NCI-H146 (cell line): Measurements from ENCODE around the gene RRAS.

ENCODE experiments used
- DNase-seq: peaks from one replicate; lab custom pipeline; 2025; lab: John Stamatoyannopoulos, UW

Gene RRAS

DNA sequence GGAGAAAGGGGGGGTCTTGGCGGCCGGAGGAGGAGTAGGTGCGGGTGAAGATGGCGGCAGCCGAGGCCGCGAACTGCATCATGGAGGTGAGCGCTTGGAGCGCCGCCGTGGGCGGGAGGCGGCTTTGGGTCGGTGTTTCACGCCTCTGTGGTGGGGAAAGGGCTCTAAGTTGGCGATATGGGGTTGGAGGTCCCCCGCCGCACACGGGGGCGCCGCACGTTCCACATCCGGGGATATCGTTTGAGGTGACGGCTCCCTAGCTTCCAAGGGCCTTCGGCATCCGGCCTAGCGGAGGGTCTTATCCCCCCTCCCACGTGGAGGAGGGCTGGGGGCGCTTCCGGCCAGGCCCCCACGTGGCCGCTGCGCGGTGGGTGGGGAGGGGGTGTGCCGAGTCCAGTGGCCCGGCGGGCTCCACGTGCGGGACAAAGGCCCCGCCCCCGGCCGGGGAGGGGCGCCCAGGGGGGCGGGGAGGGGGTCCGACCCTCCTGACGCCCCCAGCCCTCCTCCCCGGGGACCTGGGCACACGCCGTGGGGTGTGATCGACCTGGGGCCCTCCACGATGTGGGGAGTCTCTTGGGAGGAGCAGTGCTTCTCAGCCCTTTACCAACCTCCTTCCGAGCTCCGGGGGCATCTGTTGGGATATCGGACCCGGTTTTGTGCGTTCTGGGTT is 37.4 kb upstream of the RRAS start, which contains the start of gene PRMT1:
Gene PRMT1, plus strand, starts transcription at position 41 of the 670 bp plus-strand sequence. Its CDS starts 10 bp downstream, at position 51.
- DNase-seq: peak; percentile 78

DNA sequence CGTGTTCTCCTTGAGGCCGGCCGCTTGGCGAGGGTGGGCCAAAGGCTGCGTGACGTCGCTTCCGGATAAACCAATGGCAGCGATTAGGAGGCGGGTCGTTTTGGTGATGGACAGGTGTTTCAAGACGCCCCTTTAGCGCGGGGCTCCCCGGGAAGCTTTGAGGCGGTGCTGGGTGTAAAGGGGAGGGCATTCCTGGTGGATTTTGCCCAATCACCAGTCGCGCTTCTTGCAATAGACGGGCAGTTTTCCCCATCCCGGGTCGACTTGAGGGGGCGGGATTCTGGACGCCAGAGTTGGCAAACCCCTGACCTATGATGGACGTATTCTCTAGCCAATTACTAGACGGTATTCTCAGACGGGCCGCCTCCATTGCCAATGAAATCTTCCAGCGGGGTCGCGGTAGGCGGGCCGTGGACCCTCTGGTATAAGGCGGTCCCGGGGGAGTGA is 36.9 kb upstream of the RRAS start:
- peak; percentile 100 for DNase-seq

DNA sequence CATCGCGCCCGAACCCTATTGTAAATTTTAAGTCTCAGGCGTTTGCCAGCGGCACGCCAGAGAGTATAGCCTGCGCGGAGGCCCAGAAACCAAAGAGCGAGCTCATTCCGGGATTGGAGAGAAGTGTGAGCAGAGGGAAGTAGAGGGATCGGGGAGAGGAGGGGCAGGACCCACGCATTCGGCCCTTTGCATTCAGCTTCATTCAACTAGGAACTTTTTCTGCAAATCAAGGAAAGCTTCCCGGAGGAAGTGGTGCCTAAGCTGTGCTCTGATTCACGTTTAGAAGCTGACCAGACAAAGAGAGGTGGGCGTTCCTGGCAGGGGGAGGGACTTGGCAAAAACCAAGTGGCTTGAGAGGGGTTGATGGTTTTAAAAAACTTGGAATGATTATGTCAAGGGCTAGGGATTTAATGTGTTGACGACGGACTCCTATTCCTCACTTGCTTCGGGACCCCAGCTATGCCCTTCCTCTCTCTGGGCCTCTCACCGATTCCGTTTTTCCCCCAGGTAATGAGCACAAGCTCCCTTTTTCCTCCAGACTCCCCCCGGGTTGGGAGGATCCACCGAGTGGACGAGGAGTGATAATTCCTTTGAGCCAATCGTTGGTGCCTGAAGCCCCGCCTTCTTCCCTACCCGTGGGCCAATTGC is 36.3 kb upstream of the RRAS start:
- DNase-seq: peak; percentile 95

DNA sequence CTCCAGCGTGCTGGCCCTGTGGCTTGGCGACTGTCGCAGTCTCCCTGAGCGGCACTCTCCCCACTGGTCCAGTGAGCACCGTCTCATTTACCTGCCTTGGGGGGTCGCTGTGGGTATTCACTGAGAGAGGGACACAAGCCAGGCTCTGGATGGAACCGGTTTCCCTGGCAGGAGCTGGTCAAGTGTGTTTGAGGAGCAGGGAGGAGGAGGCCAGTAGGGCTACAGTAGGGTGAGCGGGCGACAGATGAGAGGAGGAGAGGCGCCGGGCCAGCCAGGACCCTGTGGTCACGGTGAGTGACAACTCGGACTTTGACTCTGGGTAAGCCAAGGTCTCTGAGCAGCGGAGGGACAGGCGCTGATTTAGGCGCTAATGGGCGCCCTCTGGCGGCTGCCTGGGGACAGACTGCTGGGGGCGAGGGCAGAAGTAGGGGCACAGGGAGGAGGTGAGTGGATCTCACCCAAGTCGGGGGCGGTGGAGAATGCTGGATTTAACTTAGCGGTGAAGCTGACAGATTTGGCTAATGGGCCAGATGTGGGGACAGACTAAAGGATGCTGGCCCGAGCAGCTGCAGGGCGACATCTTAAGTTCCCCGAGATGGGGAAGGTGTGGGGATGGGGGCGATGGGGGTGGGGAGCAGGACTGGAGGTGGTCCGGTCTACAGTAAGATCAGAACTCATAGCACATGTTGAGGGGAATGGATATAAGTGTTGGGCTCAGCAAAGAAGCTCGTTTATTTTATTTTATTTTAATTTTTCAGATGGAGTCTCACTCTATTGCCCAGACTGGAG is 32.4 kb upstream of the RRAS start:
- DNase-seq: peak; percentile 82

DNA sequence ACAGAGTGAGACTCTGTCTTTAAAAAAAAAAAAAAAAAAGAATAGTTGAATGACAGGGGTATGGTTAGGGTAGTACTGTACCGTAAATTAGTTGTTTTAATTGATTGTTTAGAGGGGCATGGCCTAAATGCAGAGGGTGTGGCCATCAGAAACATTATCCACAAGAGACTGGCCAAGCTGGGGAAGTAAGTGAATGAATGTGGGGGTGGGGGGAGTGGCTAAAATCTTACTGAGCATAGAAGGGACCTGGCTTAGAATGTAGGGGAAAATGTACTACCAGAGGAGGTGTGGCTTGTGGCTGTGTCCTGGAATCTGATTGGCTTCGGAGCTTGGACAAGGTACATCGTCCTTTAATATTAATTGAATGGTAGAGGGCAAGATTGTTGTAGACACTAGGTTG is 29.6 kb upstream of the RRAS start:
- DNase-seq: no peak

DNA sequence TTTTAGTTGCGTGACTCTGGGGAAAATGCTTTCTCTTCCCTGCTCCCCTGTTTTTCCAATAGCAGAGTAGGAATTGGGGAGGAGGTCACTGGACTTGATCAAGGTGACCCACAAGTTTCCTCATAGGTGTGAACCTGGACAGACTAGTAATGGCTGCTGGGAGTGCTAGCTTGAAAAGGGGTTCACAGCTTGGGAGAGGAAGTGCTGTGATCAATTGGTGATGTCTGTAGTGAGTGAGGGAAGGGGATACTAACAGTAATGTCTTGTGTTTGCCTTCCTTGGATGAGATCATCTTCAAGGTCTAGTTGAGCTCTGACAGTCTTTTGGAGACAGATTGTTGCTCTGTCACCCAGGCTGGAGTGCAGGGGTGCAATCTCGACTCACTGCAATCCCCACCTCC is 27.5 kb upstream of the RRAS start:
- no peak for DNase-seq

DNA sequence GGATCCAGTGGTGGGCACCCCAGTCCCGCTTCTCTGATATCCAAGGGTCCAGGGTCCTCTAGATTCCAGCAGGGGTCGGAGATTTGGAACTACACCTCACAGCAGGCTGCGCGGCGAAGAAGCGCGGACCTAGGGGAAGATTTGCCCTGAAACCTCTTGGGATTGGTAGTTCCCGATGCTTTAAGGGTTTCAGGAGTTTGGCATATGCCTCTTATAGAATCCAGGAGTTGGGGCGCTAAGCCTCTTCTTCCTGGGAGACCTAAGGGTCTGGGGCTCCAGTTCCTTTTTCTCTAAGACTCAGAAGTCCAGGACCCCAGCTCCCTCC is 26.1 kb upstream of the RRAS start:
- DNase-seq: no peak

DNA sequence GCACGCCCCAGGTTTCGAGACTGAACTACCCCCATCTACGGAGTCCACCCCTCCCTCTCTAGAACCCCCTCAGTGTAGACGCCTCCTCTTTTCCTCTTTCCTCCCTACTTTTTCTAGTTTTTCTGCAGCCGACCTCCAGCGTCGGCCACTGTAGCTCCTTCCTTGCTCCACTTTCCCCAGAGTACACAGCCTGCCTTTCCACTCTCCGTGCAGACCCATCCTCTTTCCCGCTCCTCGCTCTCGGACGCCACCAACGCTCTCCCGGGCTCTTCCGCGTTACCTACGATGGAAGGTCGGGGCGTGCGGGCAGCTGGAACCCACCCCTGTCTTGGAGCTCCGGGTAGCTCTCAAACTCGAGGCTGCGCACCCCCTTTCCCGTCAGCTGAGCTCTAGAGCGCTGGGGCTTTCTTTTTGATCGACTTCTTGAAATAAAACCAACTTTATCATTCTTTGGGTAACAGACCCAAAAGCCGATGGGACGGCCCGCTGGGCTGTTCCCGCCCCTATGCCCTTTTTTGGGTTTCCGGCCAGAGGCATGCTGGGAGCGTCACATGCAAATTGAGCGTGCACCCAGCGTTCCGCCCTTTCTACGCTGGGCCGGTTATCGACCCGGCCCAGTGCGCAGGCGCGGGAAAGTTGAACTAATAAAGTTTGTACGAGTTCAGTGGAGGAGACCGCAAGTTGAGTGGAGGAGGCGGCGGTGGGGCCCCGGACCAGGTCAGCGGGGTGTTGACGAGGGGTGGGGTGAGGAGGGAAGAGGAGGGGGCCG is 25.6 kb upstream of the RRAS start, which contains the start of the genes BCL2L12 and IRF3:
Gene BCL2L12, plus strand, starts transcription at position 583 of the 769 bp plus-strand sequence. CDS start 760 bp downstream, outside the sequence.
Gene IRF3, minus strand, starts transcription at position 507 of the 769 bp plus-strand sequence. CDS start 1,019 bp downstream, outside the sequence.
- peak; percentile 92 for DNase-seq

DNA sequence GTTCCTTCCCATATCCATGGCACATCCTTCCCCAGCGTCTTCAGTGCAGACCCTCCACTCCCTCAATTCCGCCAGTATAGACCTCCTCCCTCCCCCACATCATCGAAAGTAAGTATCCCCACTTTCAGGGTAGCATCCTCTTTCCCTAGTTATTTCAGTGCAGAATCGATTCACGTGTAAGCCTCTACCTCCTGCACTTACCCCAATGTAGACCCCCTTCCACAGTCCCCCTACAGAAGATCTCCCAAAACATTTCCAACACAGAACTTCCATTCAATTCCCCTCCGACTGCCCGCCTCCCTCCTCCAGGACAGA is 25.1 kb upstream of the RRAS start:
- no peak for DNase-seq

DNA sequence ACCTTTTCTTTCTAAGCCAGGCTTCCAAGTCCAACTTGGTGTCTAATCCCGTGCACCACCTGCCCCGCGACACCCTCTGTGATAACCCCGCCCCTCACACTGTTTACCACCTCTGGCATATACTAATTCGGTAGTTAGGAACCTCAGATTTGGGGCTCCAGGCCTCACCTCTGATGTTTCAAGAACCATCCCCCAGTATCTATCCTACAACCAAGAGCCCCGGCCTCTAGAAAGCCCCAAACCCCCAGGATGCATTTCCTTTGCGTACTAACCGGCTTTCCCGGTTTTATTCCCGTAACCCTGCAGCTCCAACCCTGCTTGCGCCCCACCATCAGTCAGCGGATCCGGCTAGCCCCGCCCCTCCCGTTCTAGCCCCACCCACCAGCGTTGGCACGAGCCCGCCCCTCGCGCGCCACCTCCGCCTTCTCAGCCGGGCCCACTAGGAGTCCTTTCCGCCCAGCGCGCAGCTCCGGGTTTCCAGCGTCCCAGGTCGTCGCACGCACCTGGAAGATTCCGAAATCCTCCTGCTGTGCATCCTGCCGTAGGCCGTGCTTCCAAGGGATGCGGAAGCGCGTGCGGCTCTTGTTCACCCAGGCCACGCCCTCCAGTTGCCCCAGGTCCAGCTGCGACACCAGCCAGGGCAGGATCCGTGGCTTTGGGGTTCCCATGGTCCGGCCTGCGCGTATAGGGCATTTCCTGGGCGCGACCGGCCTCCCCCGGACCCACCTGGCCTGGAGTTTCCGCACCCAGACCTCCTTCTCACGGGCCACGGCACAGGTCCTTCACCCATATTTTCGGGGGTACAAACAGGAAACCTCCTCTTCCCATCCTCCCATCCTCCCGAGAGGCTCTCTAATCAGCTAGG is 24.5 kb upstream of the RRAS start:
- DNase-seq: peak; percentile 96

DNA sequence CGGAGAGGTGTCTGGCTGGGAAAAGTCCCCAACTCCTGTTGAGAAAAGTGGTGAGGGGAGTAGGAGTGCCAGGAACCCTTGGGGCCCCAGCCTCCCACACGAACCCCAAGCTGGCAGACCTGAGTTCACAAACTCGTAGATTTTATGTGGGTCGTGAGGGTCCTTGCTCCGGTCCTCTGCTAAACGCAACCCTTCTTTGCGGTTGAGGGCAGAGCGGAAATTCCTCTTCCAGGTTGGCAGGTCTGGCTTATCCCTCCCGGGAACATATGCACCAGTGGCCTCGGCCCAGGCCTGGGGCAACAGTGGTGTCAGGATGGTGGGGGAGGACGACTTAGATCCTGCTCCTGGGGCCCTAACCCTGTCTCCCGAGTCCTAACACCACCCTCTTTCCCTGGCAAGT is 23.3 kb upstream of the RRAS start:
- DNase-seq: no peak

DNA sequence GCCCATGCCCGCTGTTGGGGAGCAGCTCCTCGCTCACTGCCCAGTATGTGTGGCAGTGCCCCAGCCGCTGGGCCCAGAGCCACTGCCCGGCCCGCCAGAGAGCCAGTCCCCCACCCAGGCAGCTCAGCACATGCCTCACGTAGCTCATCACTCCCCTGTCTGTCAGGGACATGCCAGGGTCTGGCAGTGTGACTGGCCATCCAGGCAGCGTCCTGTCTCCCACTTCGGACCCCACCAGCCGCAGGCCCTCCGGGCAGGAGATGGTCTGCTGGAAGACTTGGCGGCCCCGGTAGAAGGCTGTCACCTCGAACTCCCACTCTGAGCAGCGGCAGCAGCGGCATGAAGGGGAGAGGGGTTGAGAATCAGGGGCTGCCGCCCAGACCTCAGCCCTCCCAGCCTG is 22.1 kb upstream of the RRAS start:
- no peak for DNase-seq

DNA sequence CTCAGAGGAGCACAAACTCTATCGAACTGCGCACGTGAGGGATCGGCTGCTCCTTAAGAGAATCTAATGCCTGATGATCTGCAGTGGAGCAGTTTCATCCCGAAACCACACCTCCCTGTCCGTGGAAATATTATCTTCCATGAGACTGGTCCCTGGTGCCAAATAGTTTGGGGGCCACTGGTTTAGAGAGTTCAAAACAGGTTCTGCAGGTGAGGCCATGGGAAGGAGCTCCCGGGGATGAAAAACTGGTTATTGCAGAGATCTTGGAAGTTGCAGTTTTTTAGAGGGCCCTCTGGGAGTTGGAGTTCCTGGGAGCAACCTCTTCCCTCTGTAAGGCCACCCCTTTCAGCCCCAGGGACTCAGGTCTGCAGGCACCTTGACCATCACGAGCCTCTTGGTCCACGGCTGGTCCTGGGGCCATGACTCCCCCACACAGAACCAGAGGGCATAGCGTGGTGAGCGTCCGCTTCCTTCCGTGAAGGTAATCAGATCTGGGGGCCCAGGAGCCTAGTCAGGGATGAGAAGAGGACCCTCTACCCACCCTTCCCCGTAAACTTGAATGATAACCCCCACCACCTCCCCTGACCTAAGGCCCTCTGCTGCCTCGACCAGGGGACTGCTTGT is 20.5 kb upstream of the RRAS start:
- no peak for DNase-seq

DNA sequence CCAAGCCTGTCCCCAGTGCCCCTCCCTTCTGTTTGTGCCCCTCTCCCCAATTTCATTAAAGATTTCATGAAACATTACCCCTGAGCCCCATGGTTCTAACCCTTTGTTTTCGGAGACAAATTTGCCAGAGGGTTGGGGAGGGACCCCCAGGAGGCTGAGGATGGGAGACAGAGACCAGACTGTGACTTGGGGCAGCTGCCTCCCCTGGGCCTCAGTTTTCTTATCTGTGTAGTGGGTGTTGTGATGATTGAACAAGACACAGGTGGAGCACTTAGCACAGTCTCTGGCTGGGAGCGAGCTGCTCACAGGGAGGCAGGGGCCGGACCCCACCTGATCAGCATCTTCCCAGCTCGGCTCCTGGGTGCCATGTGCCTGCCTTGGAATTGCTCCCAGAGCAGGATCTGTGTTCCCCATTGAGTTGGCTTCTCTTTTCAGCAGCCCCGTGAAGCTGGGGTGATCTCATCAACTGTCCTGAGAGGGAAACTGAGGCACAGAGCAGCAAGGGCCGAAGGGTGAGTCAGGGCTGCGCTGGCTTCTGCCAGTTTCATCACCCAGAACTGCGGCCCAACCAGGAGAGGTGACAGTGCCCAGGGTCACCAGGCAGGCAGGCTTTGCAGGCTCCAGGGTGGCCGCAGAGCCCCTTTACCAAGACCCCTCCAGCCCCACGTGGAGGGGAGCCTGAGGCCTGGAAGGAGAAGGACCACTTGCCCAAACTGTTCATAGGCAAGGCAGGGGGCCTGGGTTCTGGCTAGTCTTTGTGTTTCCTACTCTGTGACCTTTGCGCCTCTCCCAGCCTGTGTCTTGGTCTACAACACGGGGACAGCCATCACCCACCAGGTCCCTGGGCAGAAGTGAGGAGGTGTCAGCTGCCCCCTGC is 18.9 kb upstream of the RRAS start:
- DNase-seq: no peak

DNA sequence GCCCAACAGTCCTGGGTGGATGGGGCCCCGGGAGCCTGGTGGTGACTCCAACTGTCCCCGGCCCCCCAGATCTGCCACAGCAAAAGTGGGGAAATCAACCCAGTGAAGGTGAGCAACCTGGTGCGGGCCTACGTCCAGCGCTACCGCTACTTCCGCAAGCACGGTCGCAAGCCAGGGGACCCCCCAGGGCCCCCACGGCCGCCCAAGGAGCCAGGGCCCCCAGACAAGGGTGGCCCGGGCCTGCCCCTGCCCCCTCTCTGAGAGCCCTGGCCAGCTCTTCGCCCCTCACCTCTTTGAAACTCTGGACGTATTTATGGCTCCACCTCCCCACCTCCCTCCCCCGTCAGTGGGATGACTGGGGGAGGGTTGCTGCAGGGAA is 18.2 kb upstream of the RRAS start:
- no peak for DNase-seq

DNA sequence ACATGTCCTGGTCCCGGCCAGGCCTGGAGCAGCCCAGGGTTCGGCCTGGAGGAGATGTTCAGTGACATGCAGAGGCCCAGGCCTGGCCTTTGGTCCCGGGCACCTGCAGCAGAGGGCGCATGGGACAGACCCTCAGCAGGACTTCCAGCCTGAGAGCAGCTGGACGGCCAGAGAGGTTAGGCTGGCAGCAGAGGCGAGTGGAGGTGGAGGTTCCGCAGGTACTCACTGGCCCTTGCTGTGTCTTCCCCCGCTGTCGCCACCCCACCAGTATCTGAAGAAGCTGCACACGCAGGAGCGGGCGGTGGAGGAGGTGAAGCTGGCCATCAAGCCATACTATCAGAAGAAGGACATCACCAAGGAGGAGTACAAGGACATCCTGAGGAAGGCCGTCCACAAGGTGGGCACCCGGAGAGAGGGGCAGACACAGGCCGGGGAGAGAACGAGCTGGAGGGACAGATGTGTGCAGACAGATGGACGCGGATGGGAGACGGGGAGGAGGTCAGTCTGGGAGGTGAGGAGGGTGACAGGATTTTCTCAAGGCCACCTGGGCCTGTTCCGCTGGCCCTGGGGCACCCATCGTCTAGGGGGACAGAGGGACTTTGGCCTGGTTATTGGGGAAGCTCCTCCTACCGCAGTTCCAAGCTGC is 17.7 kb upstream of the RRAS start:
- no peak for DNase-seq

DNA sequence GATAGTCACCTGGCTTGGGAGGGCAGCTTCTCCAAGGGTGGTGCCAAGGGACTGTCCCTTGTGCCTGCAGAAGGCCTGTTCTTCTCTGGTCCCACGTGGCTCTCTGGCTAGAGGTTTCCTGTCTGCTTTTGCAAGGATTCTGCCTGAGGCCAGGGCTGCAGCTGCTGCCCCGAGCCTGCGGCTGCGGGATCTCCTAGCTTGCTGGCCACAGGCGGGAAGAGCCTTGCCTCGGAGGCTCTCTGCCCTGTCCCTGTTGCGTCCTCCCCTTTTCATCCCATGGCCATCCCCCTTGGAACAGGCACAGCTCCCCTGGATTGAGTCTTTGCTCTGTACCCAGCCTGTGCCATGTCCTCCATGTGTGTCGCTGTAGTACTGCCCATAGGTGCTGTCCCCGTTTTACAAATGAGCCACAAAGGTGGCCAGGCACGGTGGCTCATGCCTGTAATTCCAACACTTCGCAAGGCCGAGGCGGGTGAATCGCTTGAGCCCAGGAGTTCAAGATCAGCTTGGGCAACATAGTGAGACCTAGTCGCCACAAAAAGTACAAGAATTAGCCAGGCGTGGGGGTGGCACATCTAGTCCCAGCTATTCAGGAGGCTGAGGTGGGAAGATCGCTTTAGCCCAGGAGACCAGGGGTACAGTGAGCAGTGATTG is 16.6 kb upstream of the RRAS start:
- no peak for DNase-seq

DNA sequence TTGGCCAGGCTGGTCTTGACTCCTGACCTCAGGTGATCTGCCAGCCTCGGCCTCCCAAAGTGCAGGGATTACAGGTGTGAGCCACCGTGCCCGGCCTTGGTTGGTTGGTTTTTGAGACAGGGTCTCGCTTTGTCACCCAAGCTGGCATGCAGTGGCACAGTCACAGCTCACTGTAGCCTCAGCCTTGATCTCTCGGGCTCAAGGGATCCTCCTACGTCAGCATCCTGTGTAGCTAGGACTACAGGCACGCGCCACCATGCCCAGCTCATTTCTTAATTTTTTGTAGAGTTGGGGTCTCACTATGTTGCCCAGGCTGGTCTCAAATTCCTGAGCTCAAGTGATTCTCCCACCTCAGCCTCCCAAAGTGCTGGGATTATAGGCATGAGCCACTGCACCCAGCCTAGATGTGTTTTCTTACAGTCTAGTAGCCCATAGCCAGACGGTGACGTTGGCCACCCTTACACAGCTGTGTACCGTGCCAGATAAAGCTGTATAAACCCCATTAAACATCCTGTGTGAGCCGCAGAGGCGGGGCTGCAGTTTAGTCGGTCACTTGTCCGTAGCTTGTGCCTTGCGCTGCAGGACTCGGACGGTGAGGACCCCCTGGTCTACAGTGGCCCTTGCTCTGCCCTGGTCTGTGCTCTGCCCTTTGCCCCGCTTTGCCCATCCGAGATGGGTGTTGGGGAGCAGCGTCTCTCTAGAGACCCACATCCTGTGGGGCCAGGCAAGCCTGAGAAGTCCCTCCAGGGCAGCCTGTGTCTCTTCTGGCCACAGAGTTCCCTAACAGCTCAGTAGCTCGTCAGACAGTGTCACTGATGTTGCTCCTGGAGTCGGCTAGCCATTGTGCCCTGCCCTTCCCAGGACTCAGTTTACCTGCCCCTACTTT is 15.9 kb upstream of the RRAS start:
- DNase-seq: no peak
